A204.1 (cell line): ENCODE measurements around the gene NTN1.
"Not testable (repeated sequence)": the region's sequence is repeated elsewhere in the genome, so short reads cannot be mapped to it uniquely, and the experiment has no call there.

Source experiments
- FAIRE-seq: peaks from 2 replicates; lab custom pipeline; 2012; peaks lifted over from hg19 to GRCh38; lab: Jason Lieb, UNC

The NTN1 gene

DNA sequence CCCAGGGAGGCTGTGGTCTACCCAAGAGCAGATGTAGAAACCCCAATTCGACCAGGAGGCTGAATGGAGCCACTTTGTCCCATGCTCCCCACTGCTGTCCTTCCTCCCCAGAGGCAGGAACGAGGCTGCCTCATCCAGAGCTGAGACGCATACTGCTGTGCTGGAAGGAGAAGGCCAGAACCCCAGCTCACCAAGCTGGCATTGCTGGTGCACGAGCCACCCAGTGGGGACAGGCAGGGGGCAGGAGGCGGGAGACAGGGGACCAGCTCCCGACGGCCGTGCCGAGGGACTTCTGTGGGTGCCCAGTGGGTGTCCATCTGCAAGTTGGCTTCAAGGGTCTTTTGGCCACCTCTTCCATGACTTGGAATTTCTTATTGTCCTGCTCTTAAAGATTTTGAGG is 66.6 kb downstream of the NTN1 start:
- no peak for FAIRE-seq

DNA sequence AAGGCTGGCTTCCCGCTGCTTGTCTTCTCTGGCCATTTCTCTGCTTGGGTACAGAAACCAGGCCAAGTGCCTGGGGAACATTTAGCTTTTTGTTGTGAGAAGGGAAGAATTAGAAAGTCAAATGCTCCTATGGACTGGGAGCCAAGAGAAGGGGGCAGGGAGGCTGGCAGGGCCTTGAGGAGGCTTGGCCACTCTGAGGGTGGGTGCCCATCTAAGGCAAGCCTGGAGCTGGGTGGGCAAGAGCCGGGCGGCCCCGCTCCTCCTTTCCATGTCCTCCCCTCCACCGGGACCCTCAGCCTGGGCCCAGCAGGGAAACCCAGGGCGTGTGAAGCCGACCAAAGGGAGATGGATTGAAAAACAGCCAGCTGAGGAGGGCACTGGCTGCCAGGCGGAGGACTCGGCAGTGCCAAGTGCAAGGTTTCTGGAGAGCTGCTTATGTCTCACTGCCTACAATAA is 69.4 kb downstream of the NTN1 start:
- no peak for FAIRE-seq

DNA sequence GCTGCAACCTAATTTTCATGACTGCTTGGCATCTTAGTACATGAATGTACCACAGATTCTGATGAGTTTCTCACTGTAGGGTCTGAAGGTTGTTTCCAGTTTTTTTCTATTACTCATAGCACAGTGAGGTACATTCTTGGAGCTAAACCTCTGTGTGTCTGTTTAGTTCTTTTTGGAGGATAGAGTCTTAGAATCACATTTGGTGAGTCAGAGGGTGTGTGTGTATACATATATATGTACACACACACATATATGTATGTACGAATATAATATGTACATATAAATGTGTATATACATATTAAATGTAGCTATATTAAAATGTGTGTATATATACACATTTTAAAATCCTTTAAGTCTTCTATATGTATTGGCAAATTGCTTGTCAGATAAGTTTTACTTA is 72.9 kb downstream of the NTN1 start:
- no peak for FAIRE-seq

DNA sequence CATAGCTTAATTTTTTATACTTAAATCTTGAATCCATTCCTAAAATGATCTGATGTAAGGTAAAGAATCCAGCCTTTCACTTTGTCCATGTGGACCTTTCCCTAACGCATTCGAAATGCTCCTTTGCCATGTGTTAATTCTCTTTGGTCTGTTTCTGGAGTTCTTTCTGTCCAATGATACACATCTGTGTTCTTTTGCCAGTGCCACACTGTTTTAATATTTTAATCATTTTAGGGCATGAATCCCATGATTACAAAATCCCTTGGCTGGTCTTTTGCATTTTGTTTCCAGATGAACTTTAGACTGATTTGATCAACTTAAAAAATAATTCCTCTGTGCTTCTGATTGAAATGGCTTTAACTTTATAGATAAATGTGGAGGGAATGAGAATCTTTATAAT is 74.1 kb downstream of the NTN1 start:
- no peak for FAIRE-seq

DNA sequence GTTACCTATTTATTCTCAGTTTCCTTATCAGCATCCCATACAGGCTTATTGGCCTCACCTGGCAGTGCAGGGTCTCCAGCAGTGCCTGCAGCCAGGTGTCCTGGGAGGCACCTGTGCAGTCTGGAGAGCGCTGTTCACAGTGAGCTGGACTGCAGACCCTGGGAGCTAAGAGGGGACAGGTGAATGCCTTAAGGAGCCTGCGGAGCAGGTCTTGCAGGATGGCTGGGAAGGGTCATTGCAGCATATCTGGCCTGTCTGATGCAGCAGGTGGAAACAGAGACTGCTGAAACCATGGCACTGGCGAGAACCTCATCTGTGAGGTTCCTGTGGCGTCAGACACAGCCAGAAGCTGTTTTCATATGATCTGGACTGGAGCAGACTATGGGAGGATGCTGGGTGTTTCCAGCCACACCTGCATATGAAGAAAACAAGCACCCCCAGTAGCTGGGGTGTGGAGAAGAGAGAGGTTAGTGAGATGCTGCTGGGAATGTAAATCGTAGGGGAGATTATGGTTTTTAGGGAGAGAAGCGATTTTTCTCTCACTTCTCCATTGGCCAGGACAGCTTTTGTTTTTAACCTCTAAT is 77.0 kb downstream of the NTN1 start:
- FAIRE-seq = no peak

DNA sequence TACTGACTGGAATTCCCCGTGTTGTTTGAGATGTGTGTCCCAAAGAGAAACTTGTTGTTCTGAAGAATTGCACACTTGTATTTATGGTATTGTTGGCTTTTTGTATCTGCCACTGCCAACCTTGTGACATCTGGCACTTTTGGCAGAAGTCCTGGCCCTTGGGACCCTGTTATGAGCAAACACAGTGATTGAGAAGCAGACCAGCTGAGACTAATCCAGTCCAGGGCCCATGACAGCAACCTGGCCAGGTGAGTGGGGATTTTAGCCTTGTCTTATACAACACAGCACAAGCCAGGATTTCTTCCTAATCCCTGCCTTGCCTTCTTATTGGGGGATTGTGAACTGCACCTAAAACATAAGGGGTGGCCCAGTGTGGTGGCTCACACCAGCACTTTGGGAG is 80.0 kb downstream of the NTN1 start:
- FAIRE-seq = no peak

DNA sequence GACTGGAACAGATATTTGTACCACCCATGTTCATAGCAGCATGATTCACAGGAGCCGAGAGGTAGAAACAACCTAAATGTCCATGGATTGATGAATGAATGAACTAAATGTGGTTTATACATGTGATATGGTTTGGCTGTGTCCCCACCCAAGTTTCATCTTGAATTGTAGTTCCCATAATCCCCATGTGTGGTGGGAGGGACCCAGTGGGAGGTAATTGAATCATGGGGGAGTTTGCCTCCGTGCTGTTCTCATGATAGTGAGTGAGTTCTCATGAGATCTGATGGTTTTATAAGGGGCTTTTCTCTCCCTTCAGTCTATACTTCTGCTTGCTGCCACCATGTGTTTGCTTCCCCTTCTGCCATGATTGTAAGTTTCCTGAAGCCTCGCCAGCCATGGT is 81.9 kb downstream of the NTN1 start:
- FAIRE-seq = not testable (repeated sequence)

DNA sequence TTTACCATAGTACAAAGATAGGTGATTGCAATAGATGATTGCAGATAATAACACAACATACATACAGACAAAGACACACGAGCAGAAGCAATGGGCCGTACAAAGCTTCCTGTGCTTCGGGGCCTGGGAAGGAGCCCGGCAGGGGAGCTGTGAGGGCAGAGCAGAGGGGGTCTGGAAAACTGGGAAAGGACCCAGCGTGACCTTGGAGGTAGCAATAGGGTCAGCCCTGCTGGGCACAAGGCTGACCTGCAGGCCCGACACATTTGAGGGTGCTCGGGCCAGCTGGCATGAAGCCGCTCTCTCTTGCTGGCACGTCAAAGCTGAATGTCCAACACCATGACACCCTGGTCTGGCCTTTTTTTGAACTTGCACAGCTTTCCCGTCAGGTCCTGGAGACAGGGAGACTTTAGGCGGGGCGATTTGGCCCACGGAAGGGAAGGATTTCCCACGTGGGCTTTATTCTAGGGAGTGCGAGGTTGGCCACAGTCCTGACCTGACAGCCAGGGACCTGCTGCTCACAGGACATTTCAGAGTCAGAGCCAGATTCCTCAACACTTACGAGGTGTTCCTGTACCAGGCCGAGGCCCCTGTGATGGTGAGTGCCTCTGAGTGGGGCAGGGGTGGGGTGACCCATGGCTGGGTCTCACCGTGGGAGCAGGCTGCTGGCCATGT is 83.2 kb downstream of the NTN1 start:
- no peak for FAIRE-seq

DNA sequence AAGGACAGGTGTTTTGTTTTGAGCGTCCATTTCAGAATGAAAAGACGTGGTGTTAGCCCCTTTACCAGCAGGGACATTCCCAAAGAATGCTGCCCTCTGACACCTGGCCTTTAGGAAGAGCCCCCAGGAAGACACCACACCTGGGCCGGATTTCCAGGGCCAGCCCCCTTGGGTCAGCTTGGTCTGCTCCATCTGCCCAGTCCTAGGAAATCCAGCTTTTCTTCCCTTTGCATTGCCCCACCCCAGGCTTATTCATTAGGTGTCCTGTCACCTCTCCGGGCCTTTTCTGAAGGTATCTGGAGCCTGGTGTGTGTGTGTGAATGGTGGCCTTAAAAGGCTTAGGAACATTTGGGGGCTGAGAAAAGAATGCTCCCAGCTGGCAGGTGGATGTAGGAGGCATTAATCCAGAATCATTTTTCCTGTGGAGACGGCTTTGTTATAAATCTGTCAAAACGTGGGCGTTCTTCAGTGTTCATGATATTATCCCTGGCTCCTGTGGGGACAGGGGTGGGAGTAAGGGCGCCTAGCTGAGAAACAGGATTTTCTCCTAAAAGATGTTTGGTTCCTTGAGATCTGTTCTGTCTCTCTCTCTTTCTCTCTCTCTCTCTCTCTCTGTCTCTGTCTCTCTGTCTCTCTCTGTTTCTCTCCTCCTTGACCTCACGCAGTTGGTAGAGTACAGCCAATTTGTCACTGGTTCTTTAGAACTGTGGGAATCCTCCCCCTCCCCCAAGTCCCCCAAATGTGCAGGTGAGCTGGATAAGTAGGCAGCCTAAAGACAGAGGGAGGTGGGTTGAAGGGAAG is 84.0 kb downstream of the NTN1 start:
- FAIRE-seq = no peak

DNA sequence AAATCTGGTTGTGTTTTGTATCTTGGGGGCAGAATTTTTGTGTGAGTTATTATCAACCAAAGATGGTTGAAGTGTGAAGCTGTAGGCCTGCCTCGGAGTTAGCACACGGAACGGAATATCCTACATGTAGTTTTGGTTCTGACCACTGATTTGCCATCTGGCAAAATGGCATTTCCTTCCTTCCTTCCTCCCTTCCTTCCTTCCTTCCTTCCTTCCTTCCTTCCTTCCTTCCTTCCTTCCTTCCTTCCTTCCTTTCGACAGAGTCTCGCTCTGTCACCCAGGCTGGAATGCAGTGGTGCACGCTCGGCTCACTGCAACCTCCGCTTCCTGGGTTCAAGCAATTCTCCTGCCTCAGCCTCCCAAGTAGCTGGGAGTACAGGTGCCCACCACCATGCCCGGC is 85.0 kb downstream of the NTN1 start:
- FAIRE-seq = not testable (repeated sequence)

DNA sequence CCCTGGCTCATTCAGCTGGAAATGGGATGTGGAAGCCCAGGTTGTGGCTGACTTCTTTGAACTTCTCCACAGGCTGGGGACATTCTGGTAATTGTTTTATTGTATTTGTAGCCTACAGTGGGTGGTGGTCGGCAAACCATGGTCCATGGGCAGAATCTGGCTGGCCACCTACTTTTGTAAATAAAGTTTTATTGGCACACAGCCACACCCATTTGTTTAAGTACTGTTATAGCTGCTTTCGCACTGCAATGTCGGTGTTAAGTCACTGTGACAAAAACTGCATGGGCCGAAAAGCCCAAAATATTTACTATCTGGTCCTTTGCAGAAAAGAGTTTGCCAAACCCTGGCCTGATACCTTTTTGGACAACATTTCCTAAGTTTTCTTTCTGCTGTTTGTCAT is 86.2 kb downstream of the NTN1 start:
- no peak for FAIRE-seq

DNA sequence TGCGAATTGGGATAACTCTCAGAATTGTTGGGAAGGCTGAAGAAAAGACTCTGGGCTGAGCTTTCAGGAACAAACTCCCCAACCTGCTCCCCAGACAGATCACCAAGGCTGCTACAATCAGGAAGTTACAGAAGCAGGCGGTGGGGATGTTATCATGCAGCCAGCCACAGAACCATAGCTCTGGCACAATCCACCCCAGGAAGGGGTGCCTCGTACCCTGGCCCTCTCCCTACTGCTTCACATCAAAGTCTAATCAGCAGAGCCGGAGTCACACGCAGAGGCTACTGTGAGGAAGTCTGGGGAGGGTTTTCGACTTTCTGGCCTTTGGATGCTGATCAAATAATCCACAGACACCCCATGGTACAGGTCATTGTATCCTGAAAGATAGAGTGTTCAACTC is 86.8 kb downstream of the NTN1 start:
- FAIRE-seq = no peak

DNA sequence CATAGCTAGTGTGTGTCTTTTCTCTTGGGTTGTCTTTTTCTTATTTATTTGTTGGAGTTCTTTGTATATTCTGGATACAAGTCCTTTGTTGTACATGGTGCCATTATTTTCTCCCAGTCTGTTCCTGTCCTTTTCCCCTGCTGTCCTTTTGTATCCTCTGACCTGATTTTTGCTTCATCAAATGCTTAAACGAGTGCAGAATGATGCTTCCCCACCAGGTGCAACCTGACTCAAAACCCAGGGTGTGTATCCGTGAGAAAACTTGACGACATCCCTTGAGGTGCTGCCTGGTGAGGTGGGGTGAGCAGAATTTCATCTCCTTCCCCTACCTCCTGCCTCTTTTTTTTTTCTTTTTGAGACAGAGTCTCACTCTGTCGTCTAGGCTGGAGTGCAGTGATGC is 88.6 kb downstream of the NTN1 start:
- FAIRE-seq = no peak

DNA sequence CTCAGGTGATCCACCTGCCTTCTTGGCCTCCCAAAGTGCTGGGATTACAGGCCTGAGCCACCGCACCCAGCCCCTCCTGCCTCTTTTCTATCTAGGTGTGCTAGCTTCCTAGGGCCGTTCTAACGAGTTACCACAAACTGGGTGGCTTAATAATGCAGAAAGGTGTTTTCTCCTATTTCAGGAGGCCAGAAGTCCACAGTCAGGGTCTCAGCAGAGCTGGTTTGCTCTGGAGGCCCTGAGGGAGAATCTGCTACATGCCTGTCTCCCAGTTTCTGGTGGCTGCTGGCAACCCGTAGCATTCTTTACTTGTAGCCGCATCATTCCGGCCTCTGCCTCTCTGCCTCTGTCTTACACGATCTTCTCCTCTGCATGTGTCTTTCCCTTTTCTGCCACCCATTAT is 89.2 kb downstream of the NTN1 start:
- FAIRE-seq = no peak

DNA sequence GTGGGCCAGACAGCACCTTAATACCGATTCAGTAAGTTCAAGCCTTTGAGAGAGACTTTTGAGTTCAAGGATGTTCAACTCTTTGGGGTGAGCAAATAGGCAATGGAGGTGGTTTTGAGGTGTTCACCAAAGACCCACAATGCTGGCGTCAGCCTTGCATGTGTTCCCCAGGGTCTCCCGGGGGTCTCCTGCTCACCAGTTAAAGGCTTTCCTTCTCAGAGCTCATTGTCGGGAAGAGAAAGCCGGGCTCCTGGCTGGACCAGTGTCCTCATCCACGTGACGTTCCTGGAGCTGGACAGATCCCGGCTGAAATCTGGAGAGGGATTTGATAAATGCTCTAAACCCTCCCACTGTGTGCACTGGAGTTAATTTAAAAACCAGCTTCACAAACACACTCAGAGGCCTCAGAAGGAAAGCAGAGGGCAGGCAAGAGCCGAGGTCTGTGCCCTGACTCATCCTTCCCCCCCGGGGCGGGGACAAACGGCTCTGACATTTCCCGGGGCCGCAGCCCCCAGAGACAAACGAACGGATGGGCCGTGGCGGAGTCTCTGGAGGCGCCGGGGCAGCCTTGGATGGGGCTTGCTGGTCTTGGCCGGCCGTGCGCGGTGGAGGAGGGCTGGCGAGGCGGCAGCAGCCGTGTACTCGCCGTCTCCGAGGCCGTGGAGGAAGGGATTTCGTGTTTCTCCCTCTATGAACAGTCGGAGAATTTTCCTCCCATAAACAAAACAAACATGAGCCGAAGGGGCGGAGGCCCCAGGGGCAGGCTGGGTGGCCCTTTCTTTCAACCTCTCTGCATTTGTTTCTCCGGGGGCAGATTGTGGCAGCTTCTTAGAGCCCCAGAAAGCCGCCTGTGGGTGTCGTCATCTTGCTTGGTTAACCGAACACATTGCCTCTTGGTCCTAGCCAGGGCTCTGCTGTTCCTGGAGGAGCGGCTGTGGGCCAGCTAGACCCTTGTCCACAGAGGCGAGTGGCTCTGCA is 94.2 kb downstream of the NTN1 start:
- no peak for FAIRE-seq

DNA sequence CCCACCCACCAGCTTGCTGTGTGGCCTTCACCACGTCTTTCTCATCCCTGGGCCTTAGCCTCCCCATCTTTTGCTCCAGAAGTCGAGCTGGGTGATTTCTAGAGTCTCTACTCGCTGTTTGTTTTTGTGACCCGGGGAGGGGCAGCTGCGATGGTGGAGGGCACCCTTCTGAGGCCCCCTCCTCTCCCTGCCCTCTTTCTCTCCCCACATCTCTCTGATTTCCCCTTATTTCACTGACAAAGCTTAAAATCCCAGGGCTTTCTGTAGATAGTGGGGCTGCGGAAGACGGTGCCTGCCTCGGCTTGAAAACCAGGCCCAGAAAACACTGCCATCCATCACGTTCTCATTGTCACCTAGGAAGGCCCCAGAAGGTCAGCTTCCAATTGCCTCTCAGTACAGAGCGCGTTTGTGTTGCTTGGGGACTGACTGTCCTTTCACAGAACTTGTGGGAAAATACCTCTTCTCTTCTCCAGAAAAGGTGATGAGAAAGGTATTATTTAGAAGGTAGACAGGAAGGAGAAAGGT is 95.1 kb downstream of the NTN1 start:
- FAIRE-seq = no peak

DNA sequence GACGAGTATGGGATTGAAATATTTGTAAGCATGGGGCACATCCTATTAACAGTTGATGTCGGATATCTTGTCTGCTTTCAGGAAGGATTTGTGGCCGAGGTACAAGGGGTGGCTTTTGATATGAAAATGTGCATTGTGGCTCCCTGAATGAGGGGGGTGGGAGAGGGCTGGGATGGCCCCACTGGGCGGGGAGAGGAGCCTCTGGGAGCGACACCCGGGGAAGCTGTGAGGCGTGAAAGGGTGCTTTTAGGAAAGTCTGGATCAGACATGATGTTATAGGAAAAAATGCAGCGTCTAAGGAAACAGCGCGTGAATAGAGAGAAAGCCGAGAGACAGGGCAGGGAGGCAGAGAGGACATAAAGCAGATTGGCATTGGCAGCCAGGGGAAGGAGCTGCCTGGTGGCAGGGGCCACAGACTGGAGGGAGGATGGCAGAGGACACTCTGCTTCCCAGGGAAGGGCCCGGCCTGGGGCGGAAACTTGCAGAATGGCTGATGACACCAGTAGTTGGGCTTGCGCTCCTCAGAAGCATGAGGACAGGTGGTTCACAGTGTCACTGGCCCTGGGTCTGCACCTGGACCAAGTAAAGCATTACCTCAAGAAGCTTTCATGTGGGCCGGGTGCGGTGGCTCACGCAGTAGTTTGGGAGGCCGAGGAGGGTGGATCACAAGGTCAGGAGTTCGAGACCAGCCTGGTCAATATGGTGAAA is 95.7 kb downstream of the NTN1 start:
- FAIRE-seq = no peak

DNA sequence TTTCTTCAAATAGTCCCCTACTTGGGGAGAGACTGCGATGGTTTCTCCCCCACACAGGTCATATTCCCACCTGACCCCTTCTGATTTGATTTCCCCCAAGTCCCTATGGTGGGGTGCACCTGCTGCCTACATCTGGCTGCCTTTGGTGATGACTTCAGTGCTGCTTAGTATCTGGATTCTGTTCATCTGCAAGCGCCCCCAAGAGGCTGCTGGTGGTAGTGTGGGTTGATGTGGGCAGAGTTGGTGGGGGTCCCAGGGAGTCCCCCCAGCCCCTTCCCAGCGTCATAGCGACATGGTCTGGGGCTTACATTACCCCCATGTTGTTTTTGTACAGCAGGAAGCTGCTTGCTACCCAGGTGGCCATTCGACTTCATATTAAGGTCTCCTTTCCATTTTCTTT is 99.2 kb downstream of the NTN1 start:
- no peak for FAIRE-seq

DNA sequence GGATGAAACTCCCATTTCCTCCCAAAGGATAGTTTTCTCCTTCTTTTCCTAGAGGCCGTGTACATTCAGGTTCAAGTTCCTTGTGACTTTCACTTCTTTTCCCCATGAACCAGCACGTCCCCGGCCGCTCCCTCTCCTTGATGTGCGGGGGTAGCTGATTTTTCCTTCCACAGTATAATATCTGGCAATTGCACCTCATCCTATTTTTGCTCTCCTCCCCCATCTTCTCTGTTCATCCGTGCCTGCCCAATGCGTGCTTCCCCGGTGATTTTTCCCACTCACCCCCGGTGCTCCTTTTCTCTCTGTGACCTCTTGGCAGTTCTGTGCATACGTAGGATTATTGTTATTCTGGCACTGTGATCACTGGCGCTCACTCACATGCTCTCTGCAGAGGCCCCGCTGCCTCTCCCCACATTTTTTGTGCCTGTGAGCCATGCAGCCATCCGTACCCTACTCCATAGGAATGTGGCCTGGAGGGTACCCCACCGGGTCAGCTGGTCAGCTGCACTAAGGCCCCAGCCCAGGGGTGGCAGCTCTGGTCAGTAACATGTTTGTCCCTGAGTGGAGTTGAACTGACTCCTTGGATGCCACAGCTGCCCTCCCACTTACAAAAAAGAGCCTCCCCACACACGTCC is 100.0 kb downstream of the NTN1 start:
- no peak for FAIRE-seq

DNA sequence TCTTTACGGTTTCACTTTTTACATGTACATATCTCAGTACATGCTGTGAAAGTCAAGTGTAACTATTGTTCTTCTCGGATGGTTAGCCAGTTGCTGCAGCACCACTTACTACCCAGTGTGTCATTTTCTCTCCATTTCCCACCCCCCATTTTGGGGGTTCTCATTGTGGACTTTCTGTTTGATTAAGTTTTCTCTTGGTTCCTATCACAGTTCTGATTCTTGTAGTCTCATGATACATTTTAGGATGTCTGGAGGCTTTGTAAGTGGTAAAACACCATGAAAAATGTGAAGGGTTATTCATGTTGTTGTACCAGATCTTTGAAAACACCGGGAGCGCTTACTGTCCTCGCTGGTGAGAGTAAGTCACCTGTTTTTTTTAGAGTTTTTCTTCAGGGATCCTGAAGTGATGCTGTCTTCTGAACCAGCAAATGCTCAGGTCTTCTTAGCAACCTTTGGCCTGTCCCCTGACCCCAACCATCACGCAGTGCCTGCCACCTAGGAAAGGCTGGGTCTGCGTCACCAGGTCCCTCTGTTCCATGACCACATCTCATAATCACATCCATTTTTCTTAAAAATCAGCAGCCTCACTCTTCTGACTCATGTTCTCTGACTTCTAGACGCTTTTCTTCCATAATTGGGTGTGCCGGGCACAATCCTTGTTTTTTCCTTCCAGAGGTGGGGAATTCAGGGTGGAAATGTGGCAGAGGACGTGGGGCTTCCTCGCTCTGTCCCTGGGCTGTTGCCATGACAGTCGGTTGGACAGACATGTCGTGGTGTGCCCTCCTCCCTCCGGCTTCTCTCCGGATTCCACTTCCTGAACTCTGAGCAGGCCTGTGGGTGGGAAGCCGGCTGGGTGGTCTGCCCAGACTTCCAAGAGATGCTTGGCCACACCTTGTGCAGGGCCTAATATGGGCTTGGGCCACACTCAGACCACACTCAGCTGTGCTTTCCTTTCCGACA is 102.6 kb downstream of the NTN1 start:
- FAIRE-seq = no peak
